Measurements from ENCODE around the gene SLC4A5. TPM values are rescaled to one million over a fixed set of nuclear protein-coding genes. Genes with fewer than 3 reads are reported as not detected.

SLC4A5 gene
- total RNA-seq, 1 donor from 2014 or later: 4.2 TPM

DNA sequence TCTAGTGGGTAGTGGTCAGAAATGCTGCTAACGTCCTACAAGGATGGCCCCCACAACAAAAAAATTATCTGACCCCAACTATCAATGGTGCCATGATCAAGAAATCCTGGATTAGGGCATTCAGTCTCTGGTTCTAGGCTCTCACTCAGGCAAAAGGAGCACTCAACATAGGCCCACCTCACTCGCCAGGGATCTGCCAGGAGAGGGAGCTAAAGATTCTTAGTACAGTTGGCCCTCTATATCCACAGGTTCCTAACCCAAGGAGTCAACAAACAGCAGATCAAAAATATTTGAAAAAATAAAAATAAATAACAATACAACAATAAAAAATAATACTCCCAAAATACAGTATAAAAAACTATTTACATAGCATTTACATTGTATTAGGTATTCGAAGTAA, 10.0 kb downstream of the SLC4A5 start:
- Histone ChIP-seq H3K36me3 (no peaks in the 10 kb centered on the region), H3K27me3 (ENCODE audit: low read depth) (no peaks in the 10 kb centered on the region), H3K4me1 (no peaks in the 10 kb centered on the region), H3K4me3 (no peak overlapping the region), H3K9me3 (no peaks in the 10 kb centered on the region), H3K27ac (no peak overlapping the region)
- DNase-seq (no peak), ATAC-seq (no peak)
- TF ChIP-seq, protein P1, sequence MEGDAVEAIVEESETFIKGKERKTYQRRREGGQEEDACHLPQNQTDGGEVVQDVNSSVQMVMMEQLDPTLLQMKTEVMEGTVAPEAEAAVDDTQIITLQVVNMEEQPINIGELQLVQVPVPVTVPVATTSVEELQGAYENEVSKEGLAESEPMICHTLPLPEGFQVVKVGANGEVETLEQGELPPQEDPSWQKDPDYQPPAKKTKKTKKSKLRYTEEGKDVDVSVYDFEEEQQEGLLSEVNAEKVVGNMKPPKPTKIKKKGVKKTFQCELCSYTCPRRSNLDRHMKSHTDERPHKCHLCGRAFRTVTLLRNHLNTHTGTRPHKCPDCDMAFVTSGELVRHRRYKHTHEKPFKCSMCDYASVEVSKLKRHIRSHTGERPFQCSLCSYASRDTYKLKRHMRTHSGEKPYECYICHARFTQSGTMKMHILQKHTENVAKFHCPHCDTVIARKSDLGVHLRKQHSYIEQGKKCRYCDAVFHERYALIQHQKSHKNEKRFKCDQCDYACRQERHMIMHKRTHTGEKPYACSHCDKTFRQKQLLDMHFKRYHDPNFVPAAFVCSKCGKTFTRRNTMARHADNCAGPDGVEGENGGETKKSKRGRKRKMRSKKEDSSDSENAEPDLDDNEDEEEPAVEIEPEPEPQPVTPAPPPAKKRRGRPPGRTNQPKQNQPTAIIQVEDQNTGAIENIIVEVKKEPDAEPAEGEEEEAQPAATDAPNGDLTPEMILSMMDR (IDR thresholded peaks at IDR 0.05): peak; percentile 17
- intact Hi-C loops (cut with DNase I): no loop called here

DNA sequence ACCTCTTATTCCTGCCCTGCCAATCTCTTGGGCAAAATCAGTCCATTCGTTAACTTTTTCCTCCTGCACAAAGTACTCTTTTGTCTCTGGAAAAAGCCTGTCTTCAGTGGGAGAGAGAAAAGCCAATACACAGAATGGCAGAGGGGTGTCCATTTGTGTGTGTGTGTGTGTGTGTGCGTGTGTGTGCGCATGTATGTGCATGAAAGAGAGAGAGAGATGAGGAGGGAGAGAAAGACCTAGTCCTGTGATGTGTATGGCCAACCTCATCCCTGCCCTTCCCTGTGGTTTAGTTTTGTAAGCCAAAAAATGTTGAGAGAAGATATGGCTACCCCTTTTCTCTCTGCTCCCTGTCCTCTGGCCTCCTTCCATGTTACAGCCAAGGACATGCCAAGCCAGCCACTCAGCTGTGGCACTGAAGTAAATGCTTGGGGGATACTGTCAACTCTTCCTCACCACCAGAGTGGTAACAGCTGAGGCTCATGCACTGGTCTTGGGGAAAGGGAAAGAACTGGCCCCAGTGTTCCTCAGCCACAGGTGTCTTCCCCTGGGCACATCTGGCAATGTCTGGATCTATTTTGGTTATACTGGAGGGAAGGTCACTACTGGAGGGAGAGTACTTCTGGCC, 10.6 kb downstream of the SLC4A5 start:
- Histone ChIP-seq H3K36me3 (no peaks in the 10 kb centered on the region), H3K4me1 (no peaks in the 10 kb centered on the region), H3K4me3 (no peak overlapping the region), H3K27ac (no peak overlapping the region), H3K27me3 (ENCODE audit: low read depth) (no peaks in the 10 kb centered on the region), H3K9me3 (no peaks in the 10 kb centered on the region)
- TF ChIP-seq, protein P1 (IDR thresholded peaks at IDR 0.05): no peak
- intact Hi-C loops (cut with DNase I): no loop called here
- ATAC-seq (no peak), DNase-seq (no peak)

DNA sequence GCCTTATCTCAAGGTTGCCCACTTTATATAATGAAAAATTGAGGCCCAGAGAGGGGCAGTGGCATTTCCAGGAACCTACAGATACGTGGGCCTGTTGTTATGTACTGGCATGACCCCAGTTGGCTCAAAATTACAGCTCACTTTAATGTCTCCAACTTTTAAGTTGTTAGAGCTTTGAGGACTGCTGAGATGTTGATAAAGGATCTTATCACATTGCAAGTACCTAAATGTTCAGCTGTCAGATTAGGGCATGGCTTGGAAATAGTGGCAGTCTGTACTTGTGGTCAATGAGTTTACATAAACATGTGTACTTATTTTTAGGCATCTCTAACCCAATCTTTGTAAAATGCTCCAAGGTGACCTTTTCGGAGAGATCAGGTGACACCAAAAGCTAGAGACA, 14.6 kb downstream of the SLC4A5 start:
- ATAC-seq (peak; percentile 59 to 80), DNase-seq (no peak)
- TF ChIP-seq, protein P1 (IDR thresholded peaks at IDR 0.05): no peak
- Histone ChIP-seq H3K27ac (no peak overlapping the region), H3K27me3 (ENCODE audit: low read depth) (no peaks in the 10 kb centered on the region), H3K4me3 (no peak overlapping the region), H3K36me3 (no peaks in the 10 kb centered on the region), H3K4me1 (no peaks in the 10 kb centered on the region), H3K9me3 (no peaks in the 10 kb centered on the region)
- intact Hi-C loops (cut with DNase I): no loop called here

DNA sequence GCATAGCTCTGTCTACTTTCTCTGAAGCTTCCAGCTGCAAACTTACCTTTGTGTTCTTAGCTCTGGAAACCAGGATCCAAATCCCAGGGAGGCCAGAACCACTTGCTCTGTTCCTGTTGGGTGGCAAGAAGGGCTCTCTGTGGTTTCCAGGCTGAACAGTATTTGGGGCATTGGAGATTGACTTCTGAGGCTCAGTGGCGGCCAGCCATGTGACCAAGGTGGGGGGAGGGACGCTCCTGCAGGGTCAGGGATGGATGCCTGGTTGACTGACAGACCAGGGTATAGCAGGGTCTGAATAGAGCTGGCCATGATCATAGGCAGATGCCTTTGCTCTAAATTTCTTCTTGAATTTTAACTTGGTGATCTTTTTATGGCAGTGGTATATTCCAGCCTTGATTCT, 15.1 kb downstream of the SLC4A5 start:
- H3K36me3 ChIP-seq: no peaks in the 10 kb centered on the region
- H3K4me1 ChIP-seq: no peaks in the 10 kb centered on the region
- no peak overlapping the region for H3K4me3 ChIP-seq
- H3K27ac ChIP-seq: no peak overlapping the region
- DNase-seq (no peak), ATAC-seq (peak; percentile 29 to 33)
- TF ChIP-seq, protein P1 (IDR thresholded peaks at IDR 0.05): no peak
- intact Hi-C loops (cut with DNase I): no loop called here
- no peaks in the 10 kb centered on the region for H3K9me3 ChIP-seq
- H3K27me3 ChIP-seq (ENCODE audit: low read depth): no peaks in the 10 kb centered on the region

DNA sequence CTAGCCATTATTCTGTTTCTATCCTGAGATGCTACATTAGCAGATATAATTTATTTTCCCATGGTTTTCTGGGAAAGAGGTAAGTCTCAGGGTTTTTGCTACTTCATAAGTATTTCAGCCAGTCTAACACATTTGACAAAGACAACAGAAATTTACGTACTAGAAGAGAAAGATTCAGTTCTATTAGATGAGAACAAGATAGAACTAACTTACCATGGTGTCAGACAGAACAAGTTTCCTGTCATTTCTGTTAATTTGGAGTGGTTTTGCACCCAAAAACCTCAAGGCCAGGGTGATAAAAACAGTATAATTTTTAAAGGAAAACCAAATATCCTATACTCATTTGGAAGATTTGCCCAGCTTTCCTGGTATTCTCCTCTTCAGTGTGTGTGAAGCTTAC, 15.6 kb downstream of the SLC4A5 start:
- H3K4me3 ChIP-seq: no peak overlapping the region
- no peak overlapping the region for H3K27ac ChIP-seq
- intact Hi-C loops (cut with DNase I): no loop called here
- H3K4me1 ChIP-seq: no peaks in the 10 kb centered on the region
- no peaks in the 10 kb centered on the region for H3K9me3 ChIP-seq
- H3K27me3 ChIP-seq (ENCODE audit: low read depth): no peaks in the 10 kb centered on the region
- ATAC-seq (no peak), DNase-seq (no peak)
- TF ChIP-seq, protein P1 (IDR thresholded peaks at IDR 0.05): no peak
- no peaks in the 10 kb centered on the region for H3K36me3 ChIP-seq
